Stimulated activated CD4-positive, alpha-beta T cell treated with anti-CD3 and anti-CD28 coated beads, Interleukin-15, amount 100 ng/mL, for 48 hours (primary cell): Measurements from ENCODE around the gene GUCY2D.
"Not testable (repeated sequence)": the region's sequence is repeated elsewhere in the genome, so short reads cannot be mapped to it uniquely, and the experiment has no call there.

Source experiments
- DNase-seq, 2 donors: peaks; one replicate each; pipeline ENCODE4 v3.0.0-alpha.2; 2020; ENCODE audit warnings: low read depth in 2 of 2

The GUCY2D gene

GRCh38 chr17:8016632-8017424 is 14.4 kb downstream of the GUCY2D start:
- peak; percentile 19 to 57 for DNase-seq

- no peak for DNase-seq
These were observed 16.0 kb downstream of the GUCY2D start for GRCh38 chr17:8018436-8018835.

- DNase-seq, result no peak
These were observed 16.8 kb downstream of the GUCY2D start for GRCh38 chr17:8019166-8019565.

- no peak for DNase-seq
These were observed 17.5 kb downstream of the GUCY2D start for GRCh38 chr17:8019665-8020650.

GRCh38 chr17:8020776-8021564 is 18.6 kb downstream of the GUCY2D start:
- no peak for DNase-seq

GRCh38 chr17:8021565-8022359 is 19.3 kb downstream of the GUCY2D start:
- no peak for DNase-seq

GRCh38 chr17:8022360-8023003 is 20.1 kb downstream of the GUCY2D start:
- DNase-seq, result no peak

GRCh38 chr17:8024161-8024560 is 21.7 kb downstream of the GUCY2D start:
- not testable (repeated sequence) for DNase-seq

- DNase-seq, result no peak
These were observed 22.9 kb downstream of the GUCY2D start for GRCh38 chr17:8025176-8025911.

- DNase-seq, result no peak
These were observed 26.7 kb downstream of the GUCY2D start for GRCh38 chr17:8029121-8029520.

- DNase-seq, result no peak
These were observed 28.8 kb downstream of the GUCY2D start for GRCh38 chr17:8031261-8031661.

- no peak for DNase-seq
These were observed 29.5 kb downstream of the GUCY2D start for GRCh38 chr17:8031950-8032349.

- DNase-seq, result no peak
These were observed 30.0 kb downstream of the GUCY2D start for GRCh38 chr17:8032442-8032841.

GRCh38 chr17:8038954-8039610 is 36.7 kb downstream of the GUCY2D start, which contains the start of gene ALOX15B:
Gene ALOX15B, plus strand, starts transcription at chr17:8039059. Its CDS starts 97 bp downstream, at chr17:8039156.
- DNase-seq, result no peak

GRCh38 chr17:8039611-8040168 is 37.3 kb downstream of the GUCY2D start:
- no peak for DNase-seq

GRCh38 chr17:8041249-8041928 is 39.0 kb downstream of the GUCY2D start:
- DNase-seq, result peak in 1 of 2 donors; percentile 23

- DNase-seq, result no peak
These were observed 39.6 kb downstream of the GUCY2D start for GRCh38 chr17:8041979-8042378.
